ENCODE data around the gene TXNIP. TPM values are rescaled to one million over a fixed set of nuclear protein-coding genes. Genes with fewer than 3 reads are reported as not detected.

The TXNIP gene
- total RNA-seq, 1 experiment from 2014 or later: 23.2 TPM

- Histone ChIP-seq H4K8ac (replicated peaks; ENCODE audit: insufficient read length, low read depth, low read length) (no peak overlapping the region), H3K18ac (ENCODE audit: insufficient read length, low read depth, low read length) (peak overlapping the region; percentile 61), H3K23me2 (ENCODE audit: insufficient read length, low read depth, low read length, poor library complexity, severe bottlenecking) (peaks cover 6% of the 10 kb centered on the region), H2BK120ac (ENCODE audit: low read depth, low read length, poor library complexity, severe bottlenecking) (no peak overlapping the region), H3K4ac (ENCODE audit: low read depth, low read length) (no peak overlapping the region), H2BK12ac (ENCODE audit: insufficient read length, low read depth, low read length) (no peak overlapping the region), H2BK5ac (ENCODE audit: insufficient read length, low read length) (no peak overlapping the region), H2BK20ac (ENCODE audit: low read depth, low read length, poor library complexity, severe bottlenecking) (no peak overlapping the region), H3K79me1 (ENCODE audit: insufficient read depth, low read depth, low read length, poor library complexity, severe bottlenecking) (no peaks in the 10 kb centered on the region), H3K27ac (ENCODE audit: insufficient read length, low read depth, low read length) (no peak overlapping the region), H3K79me2 (ENCODE audit: insufficient read depth, low read length) (no peaks in the 10 kb centered on the region), H2AK5ac (ENCODE audit: insufficient read length, low read length) (no peak overlapping the region), H2AFZ (ENCODE audit: low read length) (peak overlapping the region; percentile 79), H3K4me1 (ENCODE audit: insufficient read depth, low read length) (no peaks in the 10 kb centered on the region), H3K56ac (ENCODE audit: insufficient read length, low read depth, low read length) (no peak overlapping the region), H3T11ph (ENCODE audit: low read length) (no peak overlapping the region), H3K23ac (ENCODE audit: insufficient read length, low read depth, low read length) (no peak overlapping the region), H3K9me3 (ENCODE audit: control insufficient read depth, low read depth, low read length) (no peaks in the 10 kb centered on the region), H2BK15ac (ENCODE audit: low read depth, low read length) (no peak overlapping the region), H3K9ac (ENCODE audit: extremely low read depth, insufficient read length, low read length) (peak overlapping the region; percentile 79), H4K20me1 (ENCODE audit: control insufficient read depth, insufficient read depth, insufficient read length) (no peaks in the 10 kb centered on the region), H3K4me2 (ENCODE audit: insufficient read depth, insufficient read length, low read length) (peak overlapping the region; percentile 57), H4K91ac (ENCODE audit: insufficient read length, low read depth, low read length) (no peak overlapping the region), H3K27me3 (ENCODE audit: insufficient read depth, low read length) (no peaks in the 10 kb centered on the region), H3K14ac (ENCODE audit: insufficient read depth, low read length) (peak overlapping the region; percentile 83; the same call in 1 of the 2 replicates), H4K5ac (ENCODE audit: insufficient read length, low read depth, low read length) (no peak overlapping the region)
- Mint-ChIP-seq H3K4me1 (peaks cover 15 to 17% of the 10 kb centered on the region in 2 experiments), H3K9me3 (peaks cover 3 to 8% of the 10 kb centered on the region in 2 experiments; a peak in 2 of 5 replicates), H3K4me3 (peak overlapping the region; percentile 99 to 100), H3K27ac (peak overlapping the region; percentile 91 to 98 (median 95)), H3K27me3 (ENCODE audit: low read depth) (peaks cover 8% of the 10 kb centered on the region), H3K36me3 (ENCODE audit: insufficient read depth in 1 of 3, low read depth in 3 of 3) (no peaks in the 10 kb centered on the region; a peak in 1 of 7 replicates)
- no CpG with 5 or more reads among the region's 21 CpGs for WGBS (ENCODE audit: extremely low coverage, insufficient read length, low lambda C conversion rate)
- DNase-seq: peak; percentile 81
- no peak for TF ChIP-seq CTCF (conservative IDR thresholded peaks at IDR 0.05)
These were observed 40.7 kb upstream of the TXNIP start for GRCh38 chr1:146036965-146037646.

Measured in H9 (cell line).